Left ventricle myocardium inferior (tissue), 1 donor: ENCODE results near the gene CST4. TPM values are rescaled to one million over a fixed set of nuclear protein-coding genes. Genes with fewer than 3 reads are reported as not detected.
A peak's percentile ranks its signal among the peaks of the same experiment; 100 is the strongest.

ENCODE experiments used
- DNase-seq: peaks from one replicate; pipeline ENCODE4 v3.0.0-alpha.2; 2020
- H3K27ac ChIP-seq: fragments of 200-600 bp; replicated peaks from 2 replicates; pipeline ENCODE4 v1.8.0; 2021
- H3K27me3 ChIP-seq: fragments of 200-600 bp; 2 replicates; pipeline ENCODE4 v1.8.0; 2021; ENCODE audit warnings: low read depth
- H3K36me3 ChIP-seq: fragments of 200-600 bp; 2 replicates; pipeline ENCODE4 v1.8.0; 2021
- H3K4me1 ChIP-seq: fragments of 200-600 bp; 2 replicates; pipeline ENCODE4 v1.8.0; 2021
- H3K4me3 ChIP-seq: fragments of 200-600 bp; 2 replicates; pipeline ENCODE4 v1.8.0; 2021; ENCODE audit warnings: mild to moderate bottlenecking, moderate library complexity
- H3K9me3 ChIP-seq: fragments of 200-600 bp; replicated peaks from 2 replicates; pipeline ENCODE4 v1.8.0; 2021
- intact Hi-C: fragments of 100-400 bp; cut with micrococcal nuclease; formaldehyde crosslinking; loops from one replicate; pipeline ENCODE4 v1.11.0; 2022
- total RNA-seq: library from RNA; stranded (reverse); fragmentation: NEBNext Ultra II Directional; extraction: Animal tissue kit (Norgen Biotek cat#: 25700); gene quantifications from one replicate; pipeline ENCODE4 v1.2.1, GENCODE V29; 2021
- TF ChIP-seq, protein P1 (sequence below): fragments of 200-600 bp; IDR thresholded peaks from 2 replicates; pipeline ENCODE4 v1.8.0; 2021; ENCODE audit warnings: antibody characterized with exemption, mild to moderate bottlenecking, borderline replicate concordance
- donor health status: DM: no; HTN: yes; CAD: no; lungs with severe emphysema.

The CST4 gene
- total RNA-seq, 1 donor from 2014 or later = not detected

DNA sequence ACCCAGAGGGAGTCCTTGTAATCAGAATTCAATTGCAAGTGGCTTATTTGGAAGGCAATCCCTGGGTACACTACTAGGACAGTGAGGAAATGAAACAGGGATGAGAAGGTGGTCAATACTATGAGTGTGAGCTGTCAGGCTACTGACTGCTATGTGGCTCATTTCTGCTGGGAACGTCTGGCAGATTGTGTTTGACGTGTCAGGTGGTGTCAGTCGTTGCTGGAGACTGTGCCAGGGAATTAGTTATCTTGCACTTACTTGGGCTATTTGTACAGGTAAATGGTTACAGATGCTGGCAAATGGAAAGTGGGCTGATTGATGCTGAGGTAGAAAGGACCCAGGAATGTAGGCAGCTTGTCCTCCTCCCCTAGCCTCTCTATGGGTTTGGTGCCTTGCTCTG lies 17.4 kb downstream of the CST4 start:
- TF ChIP-seq, protein P1, sequence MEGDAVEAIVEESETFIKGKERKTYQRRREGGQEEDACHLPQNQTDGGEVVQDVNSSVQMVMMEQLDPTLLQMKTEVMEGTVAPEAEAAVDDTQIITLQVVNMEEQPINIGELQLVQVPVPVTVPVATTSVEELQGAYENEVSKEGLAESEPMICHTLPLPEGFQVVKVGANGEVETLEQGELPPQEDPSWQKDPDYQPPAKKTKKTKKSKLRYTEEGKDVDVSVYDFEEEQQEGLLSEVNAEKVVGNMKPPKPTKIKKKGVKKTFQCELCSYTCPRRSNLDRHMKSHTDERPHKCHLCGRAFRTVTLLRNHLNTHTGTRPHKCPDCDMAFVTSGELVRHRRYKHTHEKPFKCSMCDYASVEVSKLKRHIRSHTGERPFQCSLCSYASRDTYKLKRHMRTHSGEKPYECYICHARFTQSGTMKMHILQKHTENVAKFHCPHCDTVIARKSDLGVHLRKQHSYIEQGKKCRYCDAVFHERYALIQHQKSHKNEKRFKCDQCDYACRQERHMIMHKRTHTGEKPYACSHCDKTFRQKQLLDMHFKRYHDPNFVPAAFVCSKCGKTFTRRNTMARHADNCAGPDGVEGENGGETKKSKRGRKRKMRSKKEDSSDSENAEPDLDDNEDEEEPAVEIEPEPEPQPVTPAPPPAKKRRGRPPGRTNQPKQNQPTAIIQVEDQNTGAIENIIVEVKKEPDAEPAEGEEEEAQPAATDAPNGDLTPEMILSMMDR = no peak
- H3K9me3 ChIP-seq = no peaks in the 10 kb centered on the region
- no peak for DNase-seq
- H3K4me1 ChIP-seq = peaks cover 14% of the 10 kb centered on the region
- no peaks in the 10 kb centered on the region for H3K36me3 ChIP-seq
- intact Hi-C loops = loop anchor here (10.0 kb wide), 1 partner anchor 303 kb away; no protein-coding TSS in a partner anchor
- H3K4me3 ChIP-seq = no peak overlapping the region
- H3K27me3 ChIP-seq = peaks cover 9% of the 10 kb centered on the region
- H3K27ac ChIP-seq = no peak overlapping the region

DNA sequence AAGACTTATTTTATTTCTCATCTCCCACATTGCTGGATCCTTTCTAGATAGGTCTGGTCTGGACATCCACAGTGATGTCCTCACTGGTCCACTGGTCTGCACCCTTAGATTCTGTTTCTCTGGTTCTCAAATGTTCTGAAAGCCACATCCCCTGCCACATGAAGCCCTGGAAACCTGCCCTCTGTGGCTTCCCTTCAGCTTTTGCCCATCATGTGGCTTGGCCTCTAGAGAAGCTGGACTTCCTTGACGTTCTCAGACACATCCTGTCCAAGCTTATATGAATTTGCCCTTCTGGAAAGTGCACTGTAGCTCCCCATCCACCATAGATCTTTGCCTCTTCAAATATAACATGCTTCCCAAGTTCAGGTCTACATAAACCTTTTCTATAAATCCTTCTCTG lies 18.5 kb downstream of the CST4 start:
- intact Hi-C loops = loop anchor here (10.0 kb wide), 1 partner anchor 304 kb away; no protein-coding TSS in a partner anchor
- no peak for DNase-seq
- H3K4me3 ChIP-seq = no peak overlapping the region
- no peaks in the 10 kb centered on the region for H3K36me3 ChIP-seq
- H3K4me1 ChIP-seq = peaks cover 17% of the 10 kb centered on the region
- no peak overlapping the region for H3K27ac ChIP-seq
- TF ChIP-seq, protein P1 = no peak
- H3K27me3 ChIP-seq = peaks cover 9% of the 10 kb centered on the region
- no peaks in the 10 kb centered on the region for H3K9me3 ChIP-seq

DNA sequence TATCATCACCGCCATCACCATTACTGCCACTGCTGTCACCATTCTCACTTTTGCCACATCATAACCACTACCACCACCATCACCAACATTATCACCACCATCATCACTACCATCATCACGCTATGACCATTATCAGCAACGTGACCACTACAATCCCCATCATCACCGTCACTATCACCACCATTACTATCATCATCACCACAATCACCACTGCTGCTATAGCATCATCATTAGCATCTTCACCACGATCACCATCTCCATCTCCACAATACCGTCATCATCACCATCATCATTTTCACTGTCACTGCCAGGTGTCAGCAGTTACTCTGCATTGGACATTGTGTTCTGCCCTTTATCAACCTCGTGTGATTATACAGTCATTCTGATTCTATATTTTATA lies 19.0 kb downstream of the CST4 start:
- DNase-seq = no peak
- H3K27me3 ChIP-seq = peaks cover 9% of the 10 kb centered on the region
- no peaks in the 10 kb centered on the region for H3K36me3 ChIP-seq
- peaks cover 17% of the 10 kb centered on the region for H3K4me1 ChIP-seq
- intact Hi-C loops = loop anchor here (10.0 kb wide), 1 partner anchor 305 kb away; no protein-coding TSS in a partner anchor
- no peak overlapping the region for H3K4me3 ChIP-seq
- H3K9me3 ChIP-seq = no peaks in the 10 kb centered on the region
- H3K27ac ChIP-seq = no peak overlapping the region
- TF ChIP-seq, protein P1 = no peak

DNA sequence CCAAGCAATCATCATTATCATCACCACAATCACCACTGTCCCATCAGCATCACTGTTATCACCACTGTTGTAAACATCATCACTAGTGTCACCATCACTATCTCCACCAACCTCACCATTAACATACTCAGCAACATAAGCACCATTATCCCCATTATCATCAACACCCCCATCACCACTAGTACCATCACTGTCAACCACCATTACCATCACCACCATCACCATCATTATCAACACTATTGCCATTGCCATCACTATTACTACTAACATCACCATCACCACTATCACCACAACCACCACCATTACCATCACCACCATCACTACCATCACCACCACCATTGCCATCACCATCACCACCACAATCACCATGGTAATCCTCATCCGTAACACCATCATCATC lies 19.5 kb downstream of the CST4 start:
- no peak for DNase-seq
- no peak overlapping the region for H3K4me3 ChIP-seq
- no peaks in the 10 kb centered on the region for H3K9me3 ChIP-seq
- H3K27ac ChIP-seq = no peak overlapping the region
- no peaks in the 10 kb centered on the region for H3K36me3 ChIP-seq
- TF ChIP-seq, protein P1 = no peak
- peaks cover 9% of the 10 kb centered on the region for H3K27me3 ChIP-seq
- intact Hi-C loops = no loop called here
- H3K4me1 ChIP-seq = peaks cover 17% of the 10 kb centered on the region

DNA sequence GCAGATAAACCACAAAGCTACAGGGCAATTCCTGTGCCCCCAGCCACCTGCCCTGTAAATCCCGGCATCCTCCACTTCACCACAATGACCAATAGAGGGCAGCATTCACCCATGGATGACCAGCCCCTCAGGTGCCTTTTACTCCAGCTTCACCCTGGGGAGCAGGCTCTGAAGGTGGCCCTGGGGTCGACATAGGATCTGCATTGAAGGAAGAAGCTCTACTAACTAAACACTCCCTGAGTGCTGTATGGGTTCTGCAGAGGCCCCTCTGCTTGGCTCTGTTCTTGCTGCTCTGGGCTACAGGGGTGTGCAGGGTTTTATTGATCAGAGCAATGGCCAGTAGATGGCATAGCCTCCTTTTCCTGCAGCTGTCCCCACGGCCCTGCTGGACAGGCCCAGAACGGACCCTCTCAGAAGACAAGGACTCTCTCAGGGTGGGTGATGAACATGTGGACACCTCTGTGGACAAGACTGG lies 20.3 kb downstream of the CST4 start:
- Histone ChIP-seq H3K27ac (no peak overlapping the region), H3K9me3 (no peaks in the 10 kb centered on the region), H3K4me3 (no peak overlapping the region), H3K36me3 (no peaks in the 10 kb centered on the region), H3K27me3 (peaks cover 9% of the 10 kb centered on the region), H3K4me1 (peaks cover 17% of the 10 kb centered on the region)
- intact Hi-C loops = no loop called here
- TF ChIP-seq, protein P1 = peak; percentile 89
- DNase-seq = no peak
